Heart left ventricle (tissue), 13 donors: ENCODE data around the gene MUC2.

Experiments used
- POLR2A ChIP-seq, 2 donors: fragments of 450-650 bp; IDR thresholded peaks; one replicate each; pipeline ENCODE4 v1.6.1; 2017; ENCODE audit warnings: antibody characterized with exemption in 2 of 2, mild to moderate bottlenecking in 2 of 2, moderate library complexity in 2 of 2
- TF ChIP-seq, protein P1 (sequence below), 12 donors: fragments of 200-600 bp; sonication (generic) in 4 of 12; IDR thresholded peaks; one replicate each; pipeline versions ENCODE4 v1.5.0 to v1.8.0; 2018 to 2022; ENCODE audit warnings: antibody characterized with exemption in 12 of 12, mild to moderate bottlenecking in 5 of 12
- donor health status: ischemic (EF 13 %, LVEDD 7.1; RV severe dilation, severe dysfunction).
- donor health status: DM: no; HTN: yes; CAD: no.
- donor health status: DM: no; HTN: no; CAD: no.
- donor health status: ischemic (EF 25% LVEDD 6.9; RV normal size, moderate dysfunction).
- donor health status: ischemic (EF 25% LVEDD 5.7; RV mildly dilated, moderate dysfunction).
- donor health status: ischemic (EF 35%, LVEDD 5.7; RV mildly dilated, moderate dysfunction).
- donor health status: nonischemic (EF 11% LVEDD 7.7; RV severe dilation, severe dysfunction).
- donor health status: DM: yes; HTN: yes; CAD: no.
- donor health status: PGD.
- donor health status: ischemic (EF 29% LVEDD 5.4; RV normal size, mild dysfunction).
- donor health status: nonischemic (EF 23%, LVEDD 6.1; RV moderate dilation, normal function).

DNA sequence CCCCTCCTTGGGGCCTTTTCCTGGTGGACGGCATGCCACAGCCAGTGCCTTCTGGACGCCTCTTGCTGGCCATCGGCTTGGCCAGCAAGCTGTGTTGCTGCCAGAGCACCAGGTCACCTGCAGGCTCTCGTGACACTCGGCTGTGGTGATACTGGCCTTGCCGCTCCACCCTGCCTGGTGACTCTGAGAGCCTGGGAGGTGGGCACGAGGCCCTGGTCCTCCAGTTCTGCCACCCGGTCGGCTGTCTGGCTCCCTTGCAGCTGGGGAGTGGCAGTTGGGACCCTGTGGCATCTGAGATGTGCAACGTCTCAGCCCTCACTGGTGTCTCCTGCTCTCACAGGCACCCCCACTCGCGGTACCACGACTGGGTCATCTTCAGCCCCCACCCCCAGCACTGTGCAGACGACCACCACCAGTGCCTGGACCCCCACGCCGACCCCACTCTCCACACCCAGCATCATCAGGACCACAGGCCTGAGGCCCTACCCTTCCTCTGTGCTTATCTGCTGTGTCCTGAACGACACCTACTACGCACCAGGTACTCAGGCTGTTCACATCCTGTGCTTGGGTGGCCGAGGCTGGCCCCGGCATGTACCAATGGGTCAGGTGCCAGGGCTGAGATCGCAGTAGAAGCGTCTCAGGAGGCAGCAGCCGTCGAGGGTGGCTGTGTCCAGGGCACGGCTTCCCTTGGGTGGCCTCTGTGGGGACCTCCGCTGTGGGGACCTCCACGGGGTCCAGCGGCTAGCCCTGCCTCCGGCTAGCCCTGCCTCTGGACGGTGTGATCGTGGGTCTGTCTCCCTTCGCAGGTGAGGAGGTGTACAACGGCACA lies 26.0 kb downstream of the MUC2 start:
- TF ChIP-seq, protein P1, sequence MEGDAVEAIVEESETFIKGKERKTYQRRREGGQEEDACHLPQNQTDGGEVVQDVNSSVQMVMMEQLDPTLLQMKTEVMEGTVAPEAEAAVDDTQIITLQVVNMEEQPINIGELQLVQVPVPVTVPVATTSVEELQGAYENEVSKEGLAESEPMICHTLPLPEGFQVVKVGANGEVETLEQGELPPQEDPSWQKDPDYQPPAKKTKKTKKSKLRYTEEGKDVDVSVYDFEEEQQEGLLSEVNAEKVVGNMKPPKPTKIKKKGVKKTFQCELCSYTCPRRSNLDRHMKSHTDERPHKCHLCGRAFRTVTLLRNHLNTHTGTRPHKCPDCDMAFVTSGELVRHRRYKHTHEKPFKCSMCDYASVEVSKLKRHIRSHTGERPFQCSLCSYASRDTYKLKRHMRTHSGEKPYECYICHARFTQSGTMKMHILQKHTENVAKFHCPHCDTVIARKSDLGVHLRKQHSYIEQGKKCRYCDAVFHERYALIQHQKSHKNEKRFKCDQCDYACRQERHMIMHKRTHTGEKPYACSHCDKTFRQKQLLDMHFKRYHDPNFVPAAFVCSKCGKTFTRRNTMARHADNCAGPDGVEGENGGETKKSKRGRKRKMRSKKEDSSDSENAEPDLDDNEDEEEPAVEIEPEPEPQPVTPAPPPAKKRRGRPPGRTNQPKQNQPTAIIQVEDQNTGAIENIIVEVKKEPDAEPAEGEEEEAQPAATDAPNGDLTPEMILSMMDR (IDR thresholded peaks at IDR 0.05): no peak
- no peak for TF ChIP-seq POLR2A (IDR thresholded peaks at IDR 0.05)
